ENCODE data around the gene PTGDS. TPM values are rescaled to one million over a fixed set of nuclear protein-coding genes. Genes with fewer than 3 reads are reported as not detected.
A peak's percentile ranks its signal among the peaks of the same experiment; 100 is the strongest.
"Not testable (repeated sequence)": the region's sequence is repeated elsewhere in the genome, so short reads cannot be mapped to it uniquely, and the experiment has no call there.

Gene PTGDS
- total RNA-seq, 1 donor from 2014 or later, result not detected

DNA sequence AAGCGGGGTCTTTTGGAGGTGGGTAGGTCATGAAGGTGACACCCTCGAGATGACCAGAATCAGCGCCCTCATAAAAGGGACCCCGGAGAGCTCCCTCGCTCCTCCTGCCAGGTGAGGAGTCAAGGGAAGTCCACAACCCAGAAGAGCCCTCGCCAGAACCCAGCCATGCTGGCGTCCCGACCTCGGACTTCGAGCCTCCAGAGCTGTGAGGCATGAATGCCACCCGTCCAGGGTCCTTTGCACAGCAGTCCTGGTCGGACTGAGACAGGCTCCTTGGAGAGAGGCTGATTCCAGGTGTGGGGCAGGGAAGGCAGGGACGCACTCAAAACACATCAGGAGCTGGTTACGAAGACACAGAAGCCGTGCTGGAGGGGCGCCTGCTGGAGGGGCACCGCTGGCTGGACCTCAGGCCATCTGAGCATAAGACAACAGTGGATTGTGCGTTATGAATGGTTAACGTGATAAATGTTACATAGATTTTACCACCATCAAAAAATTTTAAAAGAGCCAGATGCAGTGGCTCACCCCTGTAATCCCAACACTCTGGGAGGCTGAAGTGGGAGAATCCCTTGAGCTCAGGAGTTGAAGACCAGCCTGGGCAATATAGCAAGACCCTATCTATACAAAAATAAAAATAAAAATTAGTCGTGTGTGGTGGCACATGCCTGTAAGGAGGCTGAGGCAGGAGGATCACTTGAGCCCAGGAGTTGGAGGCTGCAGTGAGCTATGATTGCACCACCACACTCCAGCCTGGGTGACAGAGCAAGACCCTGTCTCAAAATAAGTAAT, 24.7 kb downstream of the PTGDS start:
- Mint-ChIP-seq H3K4me3 (ENCODE audit: unreplicated experiment) (no peak overlapping the region), H3K9me3 (ENCODE audit: unreplicated experiment) (peaks cover 5% of the 10 kb centered on the region), H3K27ac (ENCODE audit: unreplicated experiment) (no peak overlapping the region), H3K27me3 (ENCODE audit: unreplicated experiment) (peaks cover 17% of the 10 kb centered on the region), H3K36me3 (ENCODE audit: low read depth, unreplicated experiment) (peaks cover 4% of the 10 kb centered on the region), H3K4me1 (ENCODE audit: unreplicated experiment) (peaks cover 6% of the 10 kb centered on the region)
- TF ChIP-seq, protein P1, sequence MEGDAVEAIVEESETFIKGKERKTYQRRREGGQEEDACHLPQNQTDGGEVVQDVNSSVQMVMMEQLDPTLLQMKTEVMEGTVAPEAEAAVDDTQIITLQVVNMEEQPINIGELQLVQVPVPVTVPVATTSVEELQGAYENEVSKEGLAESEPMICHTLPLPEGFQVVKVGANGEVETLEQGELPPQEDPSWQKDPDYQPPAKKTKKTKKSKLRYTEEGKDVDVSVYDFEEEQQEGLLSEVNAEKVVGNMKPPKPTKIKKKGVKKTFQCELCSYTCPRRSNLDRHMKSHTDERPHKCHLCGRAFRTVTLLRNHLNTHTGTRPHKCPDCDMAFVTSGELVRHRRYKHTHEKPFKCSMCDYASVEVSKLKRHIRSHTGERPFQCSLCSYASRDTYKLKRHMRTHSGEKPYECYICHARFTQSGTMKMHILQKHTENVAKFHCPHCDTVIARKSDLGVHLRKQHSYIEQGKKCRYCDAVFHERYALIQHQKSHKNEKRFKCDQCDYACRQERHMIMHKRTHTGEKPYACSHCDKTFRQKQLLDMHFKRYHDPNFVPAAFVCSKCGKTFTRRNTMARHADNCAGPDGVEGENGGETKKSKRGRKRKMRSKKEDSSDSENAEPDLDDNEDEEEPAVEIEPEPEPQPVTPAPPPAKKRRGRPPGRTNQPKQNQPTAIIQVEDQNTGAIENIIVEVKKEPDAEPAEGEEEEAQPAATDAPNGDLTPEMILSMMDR (IDR thresholded peaks at IDR 0.05; ENCODE audit: unreplicated experiment), result no peak
- DNase-seq (ENCODE audit: low spot score), result no peak

- H3K36me3 Mint-ChIP-seq (ENCODE audit: low read depth, unreplicated experiment), result peaks cover 3% of the 10 kb centered on the region
- no peak overlapping the region for H3K27ac Mint-ChIP-seq (ENCODE audit: unreplicated experiment)
- TF ChIP-seq, protein P1 (IDR thresholded peaks at IDR 0.05; ENCODE audit: unreplicated experiment), result no peak
- DNase-seq (ENCODE audit: low spot score), result no peak
- H3K4me1 Mint-ChIP-seq (ENCODE audit: unreplicated experiment), result peaks cover 4% of the 10 kb centered on the region
- H3K9me3 Mint-ChIP-seq (ENCODE audit: unreplicated experiment), result peaks cover 5% of the 10 kb centered on the region
- H3K27me3 Mint-ChIP-seq (ENCODE audit: unreplicated experiment), result peaks cover 15% of the 10 kb centered on the region
- H3K4me3 Mint-ChIP-seq (ENCODE audit: unreplicated experiment), result no peak overlapping the region
These were observed 25.3 kb downstream of the PTGDS start for GRCh38 chr9:137002646-137003041.

DNA sequence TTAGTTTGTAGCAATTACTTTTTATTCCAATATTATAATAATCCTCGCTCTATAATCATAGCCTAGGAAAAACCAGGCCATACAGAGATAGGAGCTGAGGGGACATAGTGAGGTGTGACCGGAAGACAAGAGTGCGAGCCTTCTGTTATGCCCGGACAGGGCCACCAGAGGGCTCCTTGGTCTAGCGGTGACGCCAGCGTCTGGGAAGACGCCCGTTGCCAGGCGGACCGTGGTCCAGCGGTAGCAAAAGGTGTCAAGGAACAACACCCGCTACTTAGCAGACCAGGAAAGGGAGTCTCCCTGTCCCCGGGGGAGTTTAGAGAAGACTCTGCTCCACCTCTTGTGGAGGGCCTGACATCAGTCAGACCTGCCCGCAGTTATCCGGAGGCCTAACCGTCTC, 27.0 kb downstream of the PTGDS start:
- H3K4me3 Mint-ChIP-seq (ENCODE audit: unreplicated experiment); H3K27ac Mint-ChIP-seq (ENCODE audit: unreplicated experiment); H3K9me3 Mint-ChIP-seq (ENCODE audit: unreplicated experiment); H3K36me3 Mint-ChIP-seq (ENCODE audit: low read depth, unreplicated experiment); H3K4me1 Mint-ChIP-seq (ENCODE audit: unreplicated experiment); DNase-seq (ENCODE audit: low spot score); H3K27me3 Mint-ChIP-seq (ENCODE audit: unreplicated experiment): not testable (repeated sequence)
- TF ChIP-seq, protein P1 (IDR thresholded peaks at IDR 0.05; ENCODE audit: unreplicated experiment), result peak; percentile 28

GRCh38 chr9:137006116-137007003, 29.1 kb downstream of the PTGDS start:
- TF ChIP-seq, protein P1 (IDR thresholded peaks at IDR 0.05; ENCODE audit: unreplicated experiment), result no peak
- Mint-ChIP-seq H3K4me1 (ENCODE audit: unreplicated experiment) (no peaks in the 10 kb centered on the region), H3K9me3 (ENCODE audit: unreplicated experiment) (peaks cover 5% of the 10 kb centered on the region), H3K27me3 (ENCODE audit: unreplicated experiment) (peaks cover 7% of the 10 kb centered on the region), H3K27ac (ENCODE audit: unreplicated experiment) (no peak overlapping the region), H3K4me3 (ENCODE audit: unreplicated experiment) (no peak overlapping the region), H3K36me3 (ENCODE audit: low read depth, unreplicated experiment) (no peaks in the 10 kb centered on the region)
- DNase-seq (ENCODE audit: low spot score), result no peak
